Activated CD8-positive, alpha-beta memory T cell treated with anti-CD3 and anti-CD28 coated beads for 24 hours (primary cell): ENCODE measurements around the gene ADCY2.
A peak's percentile ranks its signal among the peaks of the same experiment; 100 is the strongest.

Experiments
- DNase-seq: peaks from one replicate; pipeline ENCODE4 v3.0.0-alpha.2; 2020

The ADCY2 gene

DNA sequence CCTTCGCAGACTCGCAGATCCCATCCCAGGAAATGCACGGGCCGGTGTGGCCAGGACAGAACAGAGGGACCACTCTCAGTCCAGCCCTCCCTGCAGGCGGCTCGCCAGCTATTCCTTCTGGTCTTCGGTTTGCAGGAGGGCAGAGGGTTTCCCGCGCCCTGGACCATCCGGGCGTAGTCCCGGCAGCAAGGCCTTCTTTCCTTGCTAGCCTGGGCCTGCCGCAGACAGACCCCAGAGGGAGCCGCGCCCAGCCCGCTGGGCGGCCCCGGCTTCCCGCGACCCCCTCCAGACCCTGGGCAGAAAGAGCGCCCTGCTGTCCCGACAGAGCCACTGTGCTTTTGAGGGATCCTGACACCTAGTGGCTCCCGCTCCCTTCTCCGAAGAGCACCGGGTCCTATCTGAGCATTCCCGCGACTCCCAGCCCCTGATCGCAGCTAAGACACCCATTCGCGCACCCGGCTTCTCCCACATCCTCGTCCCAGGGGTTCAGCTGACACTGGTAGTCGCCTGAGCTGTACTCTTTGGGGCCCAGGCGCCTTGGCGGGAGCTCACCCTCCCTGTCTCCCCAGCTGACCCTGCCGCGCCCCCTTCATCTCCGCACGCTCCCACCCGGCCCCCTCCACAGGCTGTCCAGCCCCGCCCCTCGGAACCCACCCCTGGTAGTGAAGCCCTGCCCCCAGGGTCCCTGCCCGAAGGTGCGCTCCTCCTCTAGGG lies 453.9 kb downstream of the ADCY2 start:
- DNase-seq: no peak

DNA sequence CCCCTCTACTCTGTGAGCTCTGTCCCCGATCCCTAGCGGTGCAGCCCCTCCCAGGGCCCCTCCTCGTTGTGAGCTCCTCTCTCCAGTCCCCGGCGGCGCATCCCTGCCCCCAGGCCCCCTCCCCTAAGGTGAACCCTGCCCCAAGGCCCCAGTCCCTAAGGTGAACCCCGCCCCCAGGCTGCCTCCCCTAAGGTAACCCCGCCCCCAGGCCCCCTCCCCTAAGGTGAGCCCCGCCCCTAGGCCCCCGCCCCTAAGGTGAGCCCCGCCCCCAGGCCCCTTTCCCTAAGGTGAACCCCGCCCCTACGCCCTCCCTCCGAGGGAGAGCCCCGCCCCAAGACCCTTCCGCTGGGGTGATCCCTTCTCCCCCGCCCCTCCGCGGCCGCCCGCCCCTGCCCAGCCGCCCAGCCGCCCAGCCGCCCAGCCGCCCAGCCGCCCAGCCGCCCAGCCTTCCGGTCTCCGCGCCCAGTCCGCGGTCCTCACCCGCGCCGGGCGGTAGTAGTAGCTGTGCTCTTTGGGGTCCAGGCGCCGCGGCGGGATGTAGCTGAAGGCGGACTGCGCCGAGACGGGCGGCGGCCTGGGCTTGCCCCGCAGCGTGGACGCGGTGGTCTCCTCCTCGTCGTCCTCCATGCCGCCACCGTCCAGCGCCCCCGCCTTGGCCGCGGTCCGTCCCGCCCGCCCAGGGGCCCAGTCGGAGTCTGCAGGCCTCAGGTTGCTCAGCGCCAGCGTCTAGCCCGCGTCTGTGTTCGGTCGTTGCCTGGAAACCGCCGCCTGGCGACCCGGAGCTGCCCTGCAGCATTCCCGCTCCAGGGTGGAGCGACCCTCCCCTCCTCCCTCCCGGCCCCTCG lies 454.7 kb downstream of the ADCY2 start, which contains the start of gene CFAP90:
Gene CFAP90 (minus strand): TSS at position 739 of the 845 bp plus-strand sequence. CDS start 112 bp downstream, at position 627.
- no peak for DNase-seq

DNA sequence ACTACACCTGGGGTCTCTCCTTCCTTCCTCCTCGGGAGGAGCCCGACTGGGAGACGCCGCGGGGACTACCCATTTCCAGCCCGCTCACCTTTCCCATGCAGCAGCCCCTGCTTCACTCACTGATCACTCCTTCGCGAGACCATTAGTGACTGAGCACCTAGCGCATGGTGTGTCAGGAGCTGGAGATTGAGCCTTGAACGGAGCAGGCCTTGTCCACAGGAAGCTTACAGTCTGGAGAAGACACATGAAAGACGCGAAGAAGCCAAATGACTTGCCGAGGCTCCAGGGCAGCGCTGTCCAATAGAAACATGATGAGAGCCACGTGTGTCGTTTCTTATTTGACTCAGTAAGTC lies 455.3 kb downstream of the ADCY2 start:
- no peak for DNase-seq

DNA sequence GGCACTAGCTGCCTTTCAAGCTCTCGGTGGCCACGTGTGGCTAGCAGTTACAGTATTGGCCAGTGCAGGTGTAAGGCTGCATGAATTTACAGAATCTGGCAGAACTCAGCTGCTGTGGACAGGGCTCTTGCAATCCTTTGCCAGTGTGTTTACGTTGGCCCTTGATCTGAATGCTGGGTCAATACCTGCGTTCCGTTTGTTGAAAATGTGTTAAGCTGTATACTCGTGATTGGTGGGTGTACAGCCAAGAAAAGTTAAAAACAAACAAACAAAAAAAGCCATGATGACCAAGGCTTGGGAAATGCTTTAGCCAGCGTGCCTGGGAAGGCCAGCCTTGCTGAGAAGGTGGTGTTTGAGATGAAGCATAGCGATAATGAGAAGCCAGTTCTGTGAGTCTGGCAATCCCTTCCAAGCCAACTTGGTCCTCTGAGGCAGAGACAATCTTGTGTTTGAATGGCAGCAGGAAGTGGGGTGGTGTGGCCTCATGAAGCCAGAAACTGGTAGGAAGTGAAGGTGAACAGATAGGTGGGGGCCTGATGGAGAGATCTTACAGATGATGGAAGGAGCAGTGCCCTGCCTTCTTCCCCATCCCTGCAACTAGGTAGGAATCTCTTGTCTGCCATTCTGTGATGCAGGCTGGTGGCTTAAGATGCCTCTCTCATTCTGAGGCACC lies 455.8 kb downstream of the ADCY2 start:
- no peak for DNase-seq

DNA sequence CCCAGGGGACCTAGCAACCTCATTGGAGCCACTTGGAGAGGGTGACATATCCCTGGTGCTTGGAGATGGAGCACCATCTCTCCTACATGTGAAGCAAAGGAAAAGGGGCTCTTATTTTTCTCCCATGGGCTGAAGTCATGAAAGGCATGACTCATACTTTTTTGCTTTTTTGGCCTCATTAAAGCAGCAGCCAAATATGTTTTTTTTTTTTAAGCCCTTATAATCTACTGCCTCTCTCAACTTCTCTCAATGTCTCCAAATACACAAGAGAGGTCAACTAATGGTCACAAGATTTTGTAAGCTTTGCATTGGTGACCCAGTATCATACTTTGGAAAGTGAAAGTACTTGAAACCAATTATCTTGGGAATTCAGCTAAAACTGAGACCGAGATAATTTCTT lies 456.6 kb downstream of the ADCY2 start:
- DNase-seq: no peak

DNA sequence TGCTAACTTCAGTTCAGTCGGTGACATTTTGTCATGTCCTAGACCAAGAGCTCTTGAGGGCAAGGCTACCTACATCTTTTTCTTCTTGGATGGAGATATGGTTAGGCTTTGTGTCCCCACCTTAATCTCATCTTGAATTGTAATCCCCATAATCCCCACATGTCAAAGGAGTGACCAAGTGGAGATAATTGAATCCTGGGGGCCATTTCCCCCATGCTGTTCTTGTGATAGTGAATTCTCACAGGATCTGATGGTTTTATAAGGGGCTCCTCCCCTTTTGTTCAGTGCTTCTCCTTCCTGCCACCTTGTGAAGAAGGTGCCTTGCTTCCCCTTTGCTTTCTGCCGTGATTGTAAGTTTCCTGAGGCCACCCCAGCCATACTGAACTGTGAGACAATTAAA lies 457.1 kb downstream of the ADCY2 start:
- no peak for DNase-seq

DNA sequence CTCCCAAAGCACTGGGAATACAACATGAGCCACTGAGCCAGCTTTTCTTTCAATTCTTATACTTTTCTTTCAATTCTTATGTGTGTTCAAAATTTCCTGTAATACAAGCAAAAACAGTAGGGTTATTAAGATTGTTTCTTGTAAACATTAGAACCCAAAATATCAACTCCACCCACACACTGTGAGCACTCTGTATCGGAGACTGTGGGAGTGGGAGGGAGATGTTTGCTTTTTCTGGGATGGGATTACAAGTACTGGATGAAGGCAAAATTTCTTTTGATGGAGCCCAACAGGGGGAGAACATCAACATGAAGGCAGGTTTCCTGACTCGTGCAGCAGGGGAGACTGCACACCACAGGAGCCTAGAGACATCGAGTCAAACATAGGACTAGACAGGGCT lies 459.7 kb downstream of the ADCY2 start:
- no peak for DNase-seq

DNA sequence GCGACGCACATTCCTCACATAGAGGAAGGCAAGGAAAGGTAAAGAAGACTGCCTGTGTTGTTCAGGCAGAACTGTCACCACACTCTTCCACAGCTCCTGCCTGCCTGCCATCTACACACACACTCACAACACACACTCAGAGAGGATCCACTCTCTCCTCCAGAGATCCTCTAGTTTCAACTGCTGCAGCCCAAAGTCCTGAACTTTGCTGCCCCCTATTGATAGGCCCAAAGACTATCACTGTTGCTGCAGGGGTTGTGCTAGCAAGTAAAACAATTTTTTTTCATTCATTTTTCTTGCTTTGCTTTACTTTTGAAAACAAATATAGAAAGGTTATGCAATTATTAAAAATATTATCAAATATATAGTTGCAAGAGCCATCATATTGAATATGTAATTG lies 460.9 kb downstream of the ADCY2 start:
- no peak for DNase-seq

DNA sequence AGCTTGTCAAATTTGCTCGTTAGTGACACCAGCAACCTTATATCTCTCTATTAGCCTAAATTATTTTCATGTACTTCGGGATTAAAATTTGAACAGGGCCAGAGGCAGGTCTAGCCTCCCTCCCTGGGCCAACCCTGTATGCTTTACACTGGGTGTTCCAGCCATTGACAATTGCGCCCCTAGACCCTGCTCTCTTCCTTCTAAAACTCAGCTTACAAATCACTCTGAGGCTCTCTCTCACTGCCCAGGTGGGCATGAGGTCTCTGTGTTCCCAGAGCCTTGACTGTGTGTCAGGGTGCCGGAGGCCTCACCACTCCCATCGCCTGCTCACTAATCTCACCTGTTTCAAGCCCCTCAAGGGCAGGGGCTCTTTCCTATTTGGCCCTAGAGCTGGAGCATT lies 461.4 kb downstream of the ADCY2 start:
- no peak for DNase-seq

DNA sequence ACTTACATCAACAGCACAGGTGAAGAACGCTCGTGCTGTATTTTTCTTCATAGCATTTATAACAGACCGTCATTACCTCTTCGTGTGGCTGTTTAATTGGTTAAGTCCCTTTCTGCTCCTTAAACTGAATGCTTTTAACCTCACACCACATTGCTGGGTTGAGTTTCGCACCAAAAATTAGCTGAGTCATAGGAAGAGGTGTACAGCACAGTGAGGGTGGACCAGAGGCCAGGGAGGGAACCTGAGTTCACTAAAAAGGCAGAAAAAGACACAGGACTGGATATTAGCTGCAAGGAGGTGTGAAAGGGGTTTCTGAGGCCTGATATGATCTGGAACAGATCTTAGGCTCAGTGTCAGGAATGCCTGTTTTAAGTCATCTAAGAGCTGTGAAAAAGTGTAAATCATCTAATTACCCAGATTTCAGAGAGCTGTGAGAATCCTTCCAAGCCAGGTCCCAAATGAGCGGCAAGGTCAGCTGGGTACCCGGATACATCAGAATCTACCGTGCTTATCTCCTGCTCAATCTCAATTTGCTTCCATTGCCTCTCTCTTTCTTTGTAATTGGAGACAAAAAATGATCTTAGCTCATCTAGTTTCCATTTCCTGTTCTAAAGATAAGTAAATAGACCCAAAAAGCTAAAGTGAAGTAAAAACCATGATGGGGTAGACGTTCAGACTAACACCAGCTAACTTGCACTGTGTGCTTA lies 462.1 kb downstream of the ADCY2 start:
- no peak for DNase-seq

DNA sequence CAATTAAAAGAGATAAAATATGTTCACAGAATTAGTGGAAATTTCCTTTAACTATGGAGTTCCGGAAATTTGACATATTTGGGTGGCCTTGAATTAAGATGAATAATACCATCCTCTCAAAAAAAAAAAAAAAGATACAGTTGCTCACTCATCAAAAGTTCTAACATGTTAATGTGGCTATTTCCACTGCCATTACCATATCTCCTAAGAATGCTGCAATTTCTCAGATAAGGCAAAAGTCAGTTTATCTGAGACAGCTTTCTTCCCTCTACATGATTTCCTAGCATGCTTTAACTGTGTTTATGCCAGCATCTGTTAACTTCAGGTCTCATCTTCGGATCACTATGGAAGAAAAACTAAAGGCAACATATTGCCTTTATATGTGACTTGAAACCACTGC lies 470.3 kb downstream of the ADCY2 start:
- DNase-seq: no peak

DNA sequence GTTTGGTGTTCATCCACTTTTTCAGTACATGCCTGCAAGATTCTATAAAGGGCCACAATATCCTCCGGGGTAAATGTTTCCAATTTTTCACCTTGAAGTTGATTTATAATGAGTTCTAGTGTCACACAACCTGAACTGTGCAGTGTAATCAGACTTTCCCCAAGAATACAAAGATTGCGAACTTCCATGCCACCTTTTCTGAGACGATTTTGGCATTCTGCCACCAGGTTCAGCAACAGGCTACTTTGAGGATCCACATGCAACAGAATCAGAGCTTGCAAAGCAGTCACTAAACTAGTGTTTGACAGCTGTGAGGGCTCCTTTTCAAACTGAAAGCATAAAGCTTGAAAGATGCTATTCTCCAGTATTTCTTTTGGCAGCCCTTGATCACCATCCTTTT lies 471.3 kb downstream of the ADCY2 start:
- no peak for DNase-seq

DNA sequence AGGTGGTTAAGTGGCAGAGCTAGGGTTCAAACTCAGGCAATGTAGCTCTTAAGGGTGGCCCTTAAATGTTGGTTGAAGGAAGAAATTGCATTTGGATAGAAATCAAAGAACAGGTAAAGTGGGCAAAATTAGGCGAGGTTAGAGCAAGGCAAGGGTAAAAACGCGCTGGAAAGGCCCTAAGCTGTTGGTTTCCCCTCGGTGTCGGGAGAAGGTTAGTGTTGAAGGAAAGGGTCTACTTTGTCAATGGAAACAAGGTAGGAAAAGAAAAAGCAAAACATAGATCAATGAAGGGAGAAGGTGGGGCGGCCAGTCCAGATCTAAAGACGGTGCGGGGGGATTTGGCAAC lies 472.5 kb downstream of the ADCY2 start:
- no peak for DNase-seq

DNA sequence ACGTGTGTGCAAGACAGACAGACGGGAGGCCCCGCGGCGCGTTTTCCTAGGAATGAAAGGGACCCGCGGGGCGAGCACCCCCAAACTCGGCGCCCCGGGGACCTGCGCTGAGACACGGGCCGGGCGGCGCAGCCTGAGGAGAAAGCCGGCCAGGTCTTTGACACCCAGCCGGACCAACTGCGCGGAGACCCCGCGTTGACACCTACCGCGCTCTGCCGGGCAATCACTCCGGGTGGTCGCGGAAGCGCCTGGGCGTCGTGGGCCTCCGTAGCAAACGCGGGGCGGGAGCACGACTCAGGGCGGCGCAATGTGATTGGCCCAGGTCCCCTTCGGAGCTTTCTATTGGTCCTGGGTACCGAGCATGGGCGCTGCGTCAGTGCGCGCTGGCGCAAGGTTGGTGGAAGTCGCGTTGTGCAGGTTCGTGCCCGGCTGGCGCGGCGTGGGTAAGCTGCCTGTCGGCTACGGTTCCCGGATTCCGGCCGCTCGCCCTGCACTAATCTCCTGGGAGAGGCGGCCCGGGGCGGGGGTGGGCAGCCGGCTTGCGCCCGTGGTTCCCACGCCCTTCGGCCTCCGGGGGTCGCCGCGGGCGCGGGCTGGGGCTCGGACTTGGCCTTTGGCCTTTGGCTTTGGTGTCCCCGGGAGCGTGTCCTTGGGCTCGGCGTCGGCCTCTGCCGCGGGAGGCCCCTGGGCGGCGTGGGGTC lies 473.0 kb downstream of the ADCY2 start, which contains the start of the genes FASTKD3 and MTRR:
Gene FASTKD3 (minus strand): TSS at position 259 of the 701 bp plus-strand sequence. CDS start 948 bp downstream, outside the sequence.
Gene MTRR (plus strand): TSS at position 376 of the 701 bp plus-strand sequence. CDS start 1,647 bp downstream, outside the sequence.
- peak; percentile 93 for DNase-seq

DNA sequence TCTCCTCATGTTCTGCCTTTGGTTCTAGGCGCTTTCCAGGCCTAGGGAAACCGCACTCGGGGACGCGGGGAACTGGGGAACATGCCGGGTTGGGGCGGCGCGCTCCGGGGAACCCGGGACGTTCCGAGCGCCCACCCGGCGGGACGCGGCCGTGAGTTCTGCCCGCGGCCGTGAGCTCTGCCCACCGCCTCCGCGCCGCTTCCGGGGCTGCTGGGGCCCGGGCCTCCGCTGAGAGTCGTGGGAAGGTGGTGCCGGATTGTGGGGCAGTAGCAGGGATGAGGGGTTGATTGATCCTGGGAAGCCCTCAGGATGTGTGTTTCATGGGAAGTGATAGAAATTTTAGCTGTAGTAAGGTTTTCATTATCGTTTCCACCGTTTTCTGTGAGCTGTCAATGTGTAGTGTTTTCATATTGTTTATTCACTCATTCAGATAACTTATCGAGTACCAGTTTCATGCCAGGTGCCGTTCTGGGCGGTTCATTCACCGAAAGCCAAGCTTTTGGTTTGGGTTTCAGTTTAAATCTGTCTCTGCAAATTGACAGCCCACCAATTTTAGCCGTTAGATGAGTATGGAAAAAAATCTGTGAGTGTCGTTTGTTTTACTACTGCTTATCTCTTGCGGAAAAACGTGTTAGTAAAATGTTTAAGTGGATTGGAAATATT lies 473.7 kb downstream of the ADCY2 start:
- DNase-seq: no peak

DNA sequence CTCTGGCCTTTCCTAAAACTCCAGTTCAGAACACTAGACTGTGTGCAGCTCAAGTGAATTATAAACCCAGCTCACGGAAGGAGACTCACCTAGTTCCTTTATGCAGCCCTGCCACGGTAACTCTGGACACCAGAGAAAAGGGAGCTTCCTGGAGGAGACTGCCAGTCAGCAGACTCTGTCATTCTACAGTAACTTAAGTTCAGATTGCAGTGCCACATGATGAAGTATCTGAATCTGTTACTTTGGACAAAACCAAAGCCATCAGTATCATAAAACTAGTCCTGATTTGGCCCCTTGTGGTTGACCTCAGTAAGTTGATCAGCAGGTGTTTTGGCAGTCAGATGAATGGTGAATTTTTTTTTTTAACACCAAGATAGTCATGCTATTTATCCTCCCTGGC lies 475.7 kb downstream of the ADCY2 start:
- DNase-seq: no peak

DNA sequence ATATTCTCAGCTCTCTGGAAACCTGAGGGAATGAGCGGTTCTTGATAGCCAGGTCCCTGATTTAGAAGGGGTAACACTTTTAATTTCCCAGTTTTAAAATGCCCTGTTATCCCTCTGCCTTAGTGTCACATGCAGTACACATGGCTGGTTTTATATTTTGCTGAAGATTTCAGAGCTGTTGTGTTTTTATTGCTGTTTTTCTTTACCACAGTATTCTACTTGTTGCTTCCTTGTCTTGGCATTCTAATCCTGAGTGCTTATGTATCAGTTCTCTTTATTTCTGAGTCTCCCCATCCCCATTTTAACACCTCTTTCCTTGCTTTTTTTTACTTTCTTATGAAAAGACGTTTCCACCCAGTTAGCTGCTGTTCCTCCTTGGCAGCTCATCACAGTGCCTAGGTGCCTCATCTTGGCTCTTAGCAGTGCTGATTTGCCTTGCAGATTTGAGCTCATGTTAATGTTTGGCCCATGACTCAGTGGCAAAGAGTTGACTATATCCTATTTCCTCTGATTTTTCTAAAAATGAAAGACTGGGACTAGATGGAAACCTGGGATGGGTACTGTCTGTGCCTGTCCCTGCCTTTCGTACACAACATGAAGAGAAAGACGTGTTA lies 476.7 kb downstream of the ADCY2 start:
- DNase-seq: no peak

DNA sequence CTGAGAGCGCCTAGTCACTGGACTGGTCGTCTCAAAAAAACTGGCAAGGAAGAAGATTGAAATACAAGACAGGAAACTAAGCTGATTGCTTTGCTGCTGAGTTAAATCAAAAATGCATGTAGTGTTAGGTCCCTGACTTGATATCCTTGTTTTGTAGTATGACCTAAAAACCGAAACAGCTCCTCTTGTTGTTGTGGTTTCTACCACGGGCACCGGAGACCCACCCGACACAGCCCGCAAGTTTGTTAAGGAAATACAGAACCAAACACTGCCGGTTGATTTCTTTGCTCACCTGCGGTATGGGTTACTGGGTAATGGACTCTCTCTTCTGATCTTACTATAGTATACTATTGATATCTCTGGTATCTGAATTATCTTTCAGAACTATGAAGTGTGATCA lies 477.3 kb downstream of the ADCY2 start:
- no peak for DNase-seq

DNA sequence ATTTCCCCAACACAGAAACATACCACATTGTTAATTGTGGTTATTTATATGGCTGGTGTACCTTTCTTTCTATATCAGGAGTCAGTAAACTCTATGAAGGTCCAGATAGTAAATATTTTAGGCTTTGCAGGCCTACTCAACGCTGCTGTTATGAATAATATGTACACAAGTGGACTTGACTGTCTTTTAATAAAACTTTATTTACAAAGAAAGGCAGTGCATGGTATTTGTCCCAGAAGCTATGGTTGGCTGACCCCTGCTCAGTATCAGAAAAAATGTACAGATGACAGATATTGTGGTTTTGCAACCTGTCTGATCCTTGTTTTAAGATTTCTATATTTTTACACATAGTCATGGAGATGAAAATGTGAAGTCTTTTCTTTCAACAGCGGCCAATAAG lies 478.7 kb downstream of the ADCY2 start:
- no peak for DNase-seq

DNA sequence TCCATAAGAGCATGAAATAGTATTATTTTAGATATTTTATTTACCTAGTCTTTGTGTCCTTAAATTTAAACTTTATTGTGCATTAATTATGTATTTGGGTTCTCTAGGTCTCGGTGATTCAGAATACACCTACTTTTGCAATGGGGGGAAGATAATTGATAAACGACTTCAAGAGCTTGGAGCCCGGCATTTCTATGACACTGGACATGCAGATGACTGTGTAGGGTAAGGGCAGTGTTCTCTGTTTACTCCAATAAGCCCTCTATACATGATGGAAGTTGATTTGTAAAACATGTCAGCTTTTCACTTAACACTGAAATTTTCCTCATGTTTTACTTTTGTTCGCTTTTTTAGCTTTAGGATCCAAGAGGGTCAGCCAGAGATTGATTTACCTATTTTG lies 479.2 kb downstream of the ADCY2 start:
- DNase-seq: no peak

DNA sequence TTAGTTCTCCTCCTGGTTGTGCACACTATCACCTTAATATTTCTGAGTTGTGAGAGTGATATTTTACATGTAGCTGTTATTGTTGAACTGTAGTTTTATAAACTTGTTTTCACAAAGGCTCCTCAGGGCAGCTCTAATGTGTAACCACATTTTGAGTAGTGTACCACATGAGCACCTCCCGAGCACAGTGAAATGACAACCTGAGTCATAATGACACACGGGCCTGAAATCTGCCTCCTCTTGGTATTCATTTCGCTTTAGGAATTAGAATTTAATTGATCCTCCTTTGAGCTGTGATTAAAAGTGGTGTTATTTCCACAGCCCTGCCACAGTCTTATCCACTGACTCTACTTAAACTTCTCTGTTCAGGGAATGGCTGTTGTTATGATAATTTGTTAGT lies 480.9 kb downstream of the ADCY2 start:
- no peak for DNase-seq
